ENCODE data around the gene OPALIN.

GRCh38 chr10:96377816-96378294 lies 19.1 kb upstream of the OPALIN start:
- no peak for TF ChIP-seq CTCF (IDR thresholded peaks at IDR 0.05; ENCODE audit: poor library complexity)
- no peak for TF ChIP-seq EZH2phosphoT487 (IDR thresholded peaks at IDR 0.05; ENCODE audit: low read depth, severe bottlenecking, unreplicated experiment)
- TF ChIP-seq EZH2 (IDR thresholded peaks at IDR 0.05; ENCODE audit: borderline replicate concordance) = no peak

Data from hepatocyte (in vitro differentiated cells).